Gastrocnemius medialis (tissue), 4 donors: Measurements from ENCODE around the gene PLPPR1.

Source experiments
- CTCF ChIP-seq, 5 experiments: fragments of 450-650 bp in 3 of 5; fragments of 200-600 bp in 2 of 5; sonication (generic) in 2 of 5; IDR thresholded peaks in 4 of 5; conservative IDR thresholded peaks in 1 of 5; 1 replicate in 4 of 5; 2 replicates in 1 of 5; pipeline ENCODE4 v1.5.1; 2016 to 2019; ENCODE audit warnings: antibody characterized with exemption in 5 of 5, mild to moderate bottlenecking in 3 of 5, moderate library complexity in 3 of 5
- POLR2A ChIP-seq, 2 donors: fragments of 450-650 bp; IDR thresholded peaks; one replicate each; pipeline ENCODE4 v1.6.1; 2017; ENCODE audit warnings: antibody characterized with exemption in 2 of 2, mild to moderate bottlenecking in 2 of 2, moderate library complexity in 2 of 2

GRCh38 chr9:101047848-101048397 lies 19.4 kb downstream of the PLPPR1 start:
- no peak for TF ChIP-seq CTCF (IDR thresholded peaks at IDR 0.05 in 4 of 5, conservative IDR thresholded peaks at IDR 0.05 in 1 of 5)
- TF ChIP-seq POLR2A (IDR thresholded peaks at IDR 0.05), result no peak
